MM.1S (cell line): ENCODE results near the gene TIGD6.

Source experiments
- DNase-seq: peaks from one replicate; pipeline ENCODE4 v3.0.0-alpha.2; 2015
- H2AFZ ChIP-seq: fragments of 300-600 bp; sonication (generic); 2 replicates; pipeline ENCODE4 v1.6.0; 2016; ENCODE audit warnings: antibody characterized with exemption, low read length
- H3F3A ChIP-seq: fragments of 300-600 bp; sonication (generic); 2 replicates; pipeline ENCODE4 v1.6.1; 2016; ENCODE audit warnings: mild to moderate bottlenecking, antibody characterized with exemption, low read length, moderate library complexity, mixed read lengths; ENCODE audit not compliant: insufficient read depth
- H3K27ac ChIP-seq: fragments of 300-600 bp; sonication (generic); 2 replicates; pipeline ENCODE4 v1.5.1; 2016; ENCODE audit warnings: mild to moderate bottlenecking, low read length
- H3K27me3 ChIP-seq: fragments of 300-600 bp; sonication (generic); replicated peaks from 2 replicates; pipeline ENCODE4 v1.6.0; 2016; ENCODE audit warnings: low read length; ENCODE audit not compliant: insufficient read depth
- H3K36me3 ChIP-seq: fragments of 300-600 bp; sonication (generic); replicated peaks from 2 replicates; pipeline ENCODE4 v1.6.1; 2016; ENCODE audit warnings: mild to moderate bottlenecking, low read length, mixed read lengths; ENCODE audit not compliant: insufficient read depth
- H3K4me1 ChIP-seq: fragments of 300-600 bp; sonication (generic); 2 replicates; pipeline ENCODE4 v1.6.1; 2016; ENCODE audit warnings: low read length, mixed read lengths
- H3K4me2 ChIP-seq: fragments of 300-600 bp; sonication (generic); 2 replicates; pipeline ENCODE4 v1.6.0; 2016; ENCODE audit warnings: low read depth, low read length
- H3K4me3 ChIP-seq: fragments of 300-600 bp; sonication (generic); 2 replicates; pipeline ENCODE4 v1.5.1; 2016; ENCODE audit warnings: low read length, mixed read lengths
- H3K79me2 ChIP-seq: fragments of 300-600 bp; sonication (generic); 2 replicates; pipeline ENCODE4 v1.6.1; 2016; ENCODE audit warnings: mixed run types, low read length, mixed read lengths
- H3K9ac ChIP-seq: fragments of 300-600 bp; sonication (generic); 2 replicates; pipeline ENCODE4 v1.6.1; 2016; ENCODE audit warnings: low read length, mixed read lengths
- H3K9me2 ChIP-seq: fragments of 300-600 bp; sonication (generic); replicated peaks from 2 replicates; pipeline ENCODE4 v1.6.1; 2016; ENCODE audit warnings: mild to moderate bottlenecking, low read length, mixed read lengths; ENCODE audit not compliant: insufficient read depth
- H3K9me3 ChIP-seq: fragments of 300-600 bp; sonication (generic); replicated peaks from 2 replicates; pipeline ENCODE4 v1.6.1; 2016; ENCODE audit warnings: mild to moderate bottlenecking, low read length, mixed read lengths; ENCODE audit not compliant: insufficient read depth
- H4K20me1 ChIP-seq: fragments of 300-600 bp; sonication (generic); 2 replicates; pipeline ENCODE4 v1.6.1; 2016; ENCODE audit warnings: mild to moderate bottlenecking, low read length, moderate library complexity, mixed read lengths; ENCODE audit not compliant: insufficient read depth
- EZH2 ChIP-seq: fragments of 300-600 bp; sonication (generic); optimal IDR thresholded peaks from 2 replicates; pipeline ENCODE3; 2017; ENCODE audit warnings: low read depth, mild to moderate bottlenecking, antibody characterized with exemption, low read length, mixed read lengths
- EZH2phosphoT487 ChIP-seq: fragments of 300-600 bp; sonication (generic); IDR thresholded peaks from 2 replicates; pipeline ENCODE4 v1.6.1; 2018; ENCODE audit warnings: antibody characterized with exemption, low read length
- TF ChIP-seq, protein P1 (sequence below): fragments of 300-600 bp; sonication (generic); IDR thresholded peaks from 2 replicates; pipeline ENCODE4 v1.5.1; 2016; ENCODE audit warnings: antibody characterized with exemption, low read length, mixed read lengths

Gene TIGD6

DNA sequence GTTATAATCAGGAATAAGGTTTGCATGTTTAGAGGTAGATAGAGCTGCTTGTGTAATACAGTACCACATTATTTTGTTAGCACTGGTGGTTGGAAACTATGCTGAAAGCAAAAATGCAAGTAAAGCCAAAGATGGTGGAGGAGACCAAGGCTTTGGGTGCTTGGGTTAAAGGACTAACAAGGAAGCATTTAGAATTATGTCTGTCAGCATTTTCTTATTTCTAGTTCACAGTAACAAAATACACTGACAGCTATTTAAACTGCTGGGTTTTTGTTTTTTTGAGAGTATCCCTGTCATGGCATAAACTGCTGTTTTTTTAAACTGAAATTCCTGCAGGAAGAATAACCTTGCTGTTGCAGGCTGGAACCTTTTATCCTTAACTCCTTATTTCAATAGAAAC, 6.6 kb upstream of the TIGD6 start:
- H3K4me2 ChIP-seq = no peak overlapping the region

DNA sequence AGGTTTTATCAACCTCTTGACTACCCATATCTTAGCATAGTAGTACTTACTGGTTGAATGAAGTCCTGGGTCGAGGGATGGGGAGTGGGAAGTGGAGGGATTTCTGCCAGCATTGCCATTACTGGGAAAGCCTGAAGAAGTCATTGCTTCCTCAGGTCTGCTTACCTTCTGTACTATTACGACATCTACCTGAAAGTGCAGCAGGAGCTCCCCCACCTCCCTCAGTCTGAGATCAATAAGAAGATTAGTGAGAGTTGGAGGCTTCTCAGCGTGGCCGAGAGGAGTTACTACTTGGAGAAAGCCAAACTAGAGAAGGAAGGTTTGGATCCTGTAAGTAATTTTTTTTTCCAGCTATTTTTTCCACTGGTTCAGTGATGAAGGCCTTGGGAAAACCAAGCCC, 5.9 kb upstream of the TIGD6 start:
- no peak overlapping the region for H3K9ac ChIP-seq
- H2AFZ ChIP-seq = no peak overlapping the region
- no peaks in the 10 kb centered on the region for H3K27me3 ChIP-seq
- no peaks in the 10 kb centered on the region for H3K9me3 ChIP-seq
- no peak overlapping the region for H3K4me3 ChIP-seq
- H3K4me1 ChIP-seq = peaks cover 8% of the 10 kb centered on the region
- no peaks in the 10 kb centered on the region; the same call in 1 of the 2 replicates for H4K20me1 ChIP-seq
- peaks cover 91% of the 10 kb centered on the region for H3K79me2 ChIP-seq
- TF ChIP-seq EZH2phosphoT487 = no peak
- TF ChIP-seq, protein P1, sequence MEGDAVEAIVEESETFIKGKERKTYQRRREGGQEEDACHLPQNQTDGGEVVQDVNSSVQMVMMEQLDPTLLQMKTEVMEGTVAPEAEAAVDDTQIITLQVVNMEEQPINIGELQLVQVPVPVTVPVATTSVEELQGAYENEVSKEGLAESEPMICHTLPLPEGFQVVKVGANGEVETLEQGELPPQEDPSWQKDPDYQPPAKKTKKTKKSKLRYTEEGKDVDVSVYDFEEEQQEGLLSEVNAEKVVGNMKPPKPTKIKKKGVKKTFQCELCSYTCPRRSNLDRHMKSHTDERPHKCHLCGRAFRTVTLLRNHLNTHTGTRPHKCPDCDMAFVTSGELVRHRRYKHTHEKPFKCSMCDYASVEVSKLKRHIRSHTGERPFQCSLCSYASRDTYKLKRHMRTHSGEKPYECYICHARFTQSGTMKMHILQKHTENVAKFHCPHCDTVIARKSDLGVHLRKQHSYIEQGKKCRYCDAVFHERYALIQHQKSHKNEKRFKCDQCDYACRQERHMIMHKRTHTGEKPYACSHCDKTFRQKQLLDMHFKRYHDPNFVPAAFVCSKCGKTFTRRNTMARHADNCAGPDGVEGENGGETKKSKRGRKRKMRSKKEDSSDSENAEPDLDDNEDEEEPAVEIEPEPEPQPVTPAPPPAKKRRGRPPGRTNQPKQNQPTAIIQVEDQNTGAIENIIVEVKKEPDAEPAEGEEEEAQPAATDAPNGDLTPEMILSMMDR = no peak
- no peak for TF ChIP-seq EZH2
- peaks cover 10% of the 10 kb centered on the region for H3K36me3 ChIP-seq
- H3K9me2 ChIP-seq = no peaks in the 10 kb centered on the region
- no peak overlapping the region for H3K4me2 ChIP-seq
- no peak overlapping the region for H3K27ac ChIP-seq
- H3F3A ChIP-seq = 0 out of 2 replicates have a peak, but pooled peaks cover 2% of the 10 kb centered on the region
- no peak for DNase-seq

More for the DNA sequence above, 6.6 kb upstream of the TIGD6 start:
- H3K27ac ChIP-seq = no peak overlapping the region
- no peaks in the 10 kb centered on the region for H3F3A ChIP-seq
- no peaks in the 10 kb centered on the region for H3K27me3 ChIP-seq
- H3K4me3 ChIP-seq = no peak overlapping the region
- no peaks in the 10 kb centered on the region for H3K9me3 ChIP-seq
- no peak overlapping the region for H2AFZ ChIP-seq
- DNase-seq = no peak
- peaks cover 10% of the 10 kb centered on the region for H3K36me3 ChIP-seq
- TF ChIP-seq EZH2 (no peak), EZH2phosphoT487 (no peak)
- TF ChIP-seq, protein P1 = no peak
- no peak overlapping the region for H3K9ac ChIP-seq
- H4K20me1 ChIP-seq = no peaks in the 10 kb centered on the region; the same call in 1 of the 2 replicates
- no peaks in the 10 kb centered on the region for H3K9me2 ChIP-seq
- H3K79me2 ChIP-seq = peaks cover 84% of the 10 kb centered on the region
- H3K4me1 ChIP-seq = peaks cover 8% of the 10 kb centered on the region

DNA sequence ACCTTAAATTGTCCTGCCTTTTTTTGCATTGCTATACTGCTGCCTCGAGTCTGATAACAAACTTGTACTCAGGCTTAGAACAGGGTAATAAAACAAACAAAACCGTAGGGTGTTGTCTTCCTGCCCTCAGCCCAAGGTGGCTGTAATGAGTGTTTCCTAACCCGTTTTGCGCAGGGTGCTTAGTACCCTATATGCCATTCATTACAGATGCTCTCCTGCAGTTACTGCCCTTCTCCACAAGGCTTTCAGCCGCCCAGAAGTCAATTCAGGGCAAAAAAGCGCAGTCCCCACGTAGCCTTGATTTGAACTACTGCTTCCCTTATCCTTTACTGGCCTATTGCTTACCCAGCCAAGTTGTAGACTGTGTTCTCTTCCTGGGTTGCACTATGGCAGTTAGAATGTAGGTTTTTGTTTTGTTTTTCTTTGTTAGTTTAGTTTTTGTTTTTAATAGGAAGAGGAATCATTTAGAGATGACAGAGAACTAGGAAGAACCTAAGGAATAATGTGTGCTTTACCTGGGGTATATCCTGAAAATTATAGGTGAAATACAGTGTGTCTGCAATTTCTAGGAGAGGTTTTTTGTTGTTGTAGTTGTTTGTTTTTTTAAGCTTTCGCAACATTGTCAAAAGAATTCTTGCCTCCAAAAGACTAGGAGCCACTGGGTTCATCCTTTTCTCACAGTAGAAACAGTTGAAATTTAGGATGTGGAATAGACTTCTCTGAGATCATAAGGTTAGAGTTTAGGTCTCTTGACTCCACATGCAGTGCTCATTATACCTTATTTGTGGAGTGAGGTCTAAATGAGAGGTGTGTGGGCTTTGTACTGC, 1.4 kb upstream of the TIGD6 start:
- Histone ChIP-seq H2AFZ (peak overlapping the region; percentile 79; the same call in 1 of the 2 replicates), H4K20me1 (no peaks in the 10 kb centered on the region), H3K4me3 (peak overlapping the region; percentile 91), H3F3A (peaks cover 20% of the 10 kb centered on the region), H3K9ac (peak overlapping the region; percentile 97), H3K9me2 (no peaks in the 10 kb centered on the region), H3K36me3 (peaks cover 9% of the 10 kb centered on the region), H3K9me3 (no peaks in the 10 kb centered on the region), H3K79me2 (peaks cover 60% of the 10 kb centered on the region), H3K27ac (peak overlapping the region; percentile 84; the same call in 1 of the 2 replicates), H3K27me3 (no peaks in the 10 kb centered on the region), H3K4me2 (peak overlapping the region; percentile 89), H3K4me1 (peaks cover 16% of the 10 kb centered on the region)
- peak; percentile 85 for DNase-seq
- TF ChIP-seq EZH2phosphoT487 = no peak
- TF ChIP-seq, protein P1 = peak; percentile 70
- TF ChIP-seq EZH2 = no peak
